A549 (cell line): ENCODE results near the gene CERKL. TPM values are rescaled to one million over a fixed set of nuclear protein-coding genes. Genes with fewer than 3 reads are reported as not detected.

Experiments
- ATAC-seq, 2 experiments: fragments of 200-7000 bp in 1 of 2; fragments of >200 bp in 1 of 2; cut with Nextera tagmentation in 1 of 2; cut with Tn5 transposase in 1 of 2; 3 replicates each; pipeline versions ENCODE4 v1.8.0 to v1.9.1; 2018 to 2020; ENCODE audit warnings: mild to moderate bottlenecking in 1 of 2, moderate library complexity in 1 of 2
- CTCF ChIA-PET: fragments of 300-600 bp; sonication (Branson Sonifier 250); formaldehyde crosslinking; extraction: SDS; loops from one replicate; lab custom pipeline; 2021; ENCODE audit warnings: antibody characterized with exemption, inconsistent platforms; lab: Yijun Ruan, JAX
- POLR2A ChIA-PET: fragments of 350-600 bp; formaldehyde crosslinking; extraction: SDS; loops from one replicate; lab custom pipeline; 2021; ENCODE audit warnings: antibody characterized with exemption, inconsistent platforms; lab: Yijun Ruan, JAX
- DNase-seq, 2 experiments: peaks; one replicate each; pipeline versions ENCODE4 v3.0.0 to v3.0.0-alpha.2; 2011 to 2016; ENCODE audit warnings: low read depth in 1 of 2, low spot score in 1 of 2
- FAIRE-seq: peaks from 2 replicates; lab custom pipeline; 2011; peaks lifted over from hg19 to GRCh38; lab: Jason Lieb, UNC
- H3K27ac ChIP-seq, 2 experiments: fragments of >200 bp; sonication (Bioruptor Twin); formaldehyde crosslinking; 3 replicates each; pipeline ENCODE4 v1.5.1; 2016 to 2017
- H3K4me1 ChIP-seq: fragments of >200 bp; sonication (Bioruptor Twin); formaldehyde crosslinking; 3 replicates; pipeline ENCODE4 v1.6.1; 2016
- H3K4me2 ChIP-seq: fragments of >200 bp; sonication (Bioruptor Twin); formaldehyde crosslinking; 3 replicates; pipeline ENCODE4 v1.6.1; 2016
- H3K4me3 ChIP-seq: fragments of >200 bp; sonication (Bioruptor Twin); formaldehyde crosslinking; 3 replicates; pipeline ENCODE4 v1.5.1; 2016
- H3K9me3 ChIP-seq: fragments of >200 bp; sonication (Bioruptor Twin); formaldehyde crosslinking; 3 replicates; pipeline ENCODE4 v1.6.1; 2016
- CBX2 ChIP-seq: fragments of 200-600 bp; sonication (generic); IDR thresholded peaks from 2 replicates; pipeline ENCODE4 v1.6.1; 2016; ENCODE audit warnings: low read depth, mild to moderate bottlenecking, borderline replicate concordance
- CEBPB ChIP-seq, 2 experiments: fragments of >200 bp in 1 of 2; sonication (Bioruptor Twin) in 1 of 2; formaldehyde crosslinking in 1 of 2; IDR thresholded peaks; 2 replicates each; pipeline ENCODE4 v1.6.1; 2012 to 2016
- E2F6 ChIP-seq: IDR thresholded peaks from 2 replicates; pipeline ENCODE4 v1.6.1; 2012; ENCODE audit warnings: low read depth, borderline replicate concordance
- EHMT2 ChIP-seq: fragments of 200-600 bp; sonication (generic); IDR thresholded peaks from 2 replicates; pipeline ENCODE4 v1.6.1; 2016; ENCODE audit warnings: antibody characterized with exemption, low read depth, mild to moderate bottlenecking, moderate library complexity
- FOSL2 ChIP-seq, 2 experiments: fragments of 450-650 bp in 1 of 2; fragments of >200 bp in 1 of 2; sonication (Bioruptor Twin) in 1 of 2; formaldehyde crosslinking; IDR thresholded peaks; 2 replicates each; pipeline versions ENCODE4 v1.5.0 to v1.6.1; 2016 to 2020; ENCODE audit warnings: mild to moderate bottlenecking in 1 of 2, moderate library complexity in 1 of 2
- HOXA7 ChIP-seq: fragments of 250-450 bp; sonication (Bioruptor Pico); IDR thresholded peaks from 2 replicates; pipeline ENCODE4 v1.5.0; 2020; ENCODE audit warnings: mild to moderate bottlenecking, moderate library complexity
- JUN ChIP-seq, 2 experiments: fragments of >200 bp; sonication (Bioruptor Twin); formaldehyde crosslinking; IDR thresholded peaks; 2 replicates in 1 of 2; 3 replicates in 1 of 2; pipeline ENCODE4 v1.6.1; 2016 to 2017
- JUNB ChIP-seq: fragments of >200 bp; sonication (Bioruptor Twin); formaldehyde crosslinking; IDR thresholded peaks from 2 replicates; pipeline ENCODE4 v1.6.1; 2016
- MAFK ChIP-seq: fragments of 450-650 bp; IDR thresholded peaks from 2 replicates; pipeline ENCODE4 v1.6.1; 2014; ENCODE audit not compliant: partially characterized antibody
- MAX ChIP-seq: IDR thresholded peaks from 2 replicates; pipeline ENCODE4 v1.6.1; 2012
- MAZ ChIP-seq: fragments of 150-350 bp; IDR thresholded peaks from 2 replicates; pipeline ENCODE4 v1.6.1; 2014; ENCODE audit warnings: antibody characterized with exemption, low read depth, low read length, borderline replicate concordance
- NR3C1 ChIP-seq: fragments of >200 bp; sonication (Bioruptor Twin); formaldehyde crosslinking; IDR thresholded peaks from 3 replicates; pipeline ENCODE4 v1.6.1; 2017
- PBX3 ChIP-seq: IDR thresholded peaks from 2 replicates; pipeline ENCODE4 v1.6.1; 2012
- PHF8 ChIP-seq: fragments of 200-600 bp; sonication (generic); IDR thresholded peaks from 2 replicates; pipeline ENCODE4 v1.6.1; 2016; ENCODE audit warnings: low read depth, mild to moderate bottlenecking, antibody characterized with exemption, moderate library complexity, borderline replicate concordance
- POLR2A ChIP-seq: IDR thresholded peaks from 2 replicates; pipeline ENCODE4 v1.6.1; 2012; ENCODE audit warnings: mild to moderate bottlenecking, low read length
- RAD21 ChIP-seq, 2 experiments: fragments of >200 bp in 1 of 2; sonication (Bioruptor Twin) in 1 of 2; formaldehyde crosslinking in 1 of 2; IDR thresholded peaks in 1 of 2; conservative IDR thresholded peaks in 1 of 2; 2 replicates in 1 of 2; 3 replicates in 1 of 2; pipeline ENCODE4 v1.6.1; 2012 to 2018; ENCODE audit warnings: inconsistent platforms in 1 of 2
- RARB ChIP-seq: fragments of 250-450 bp; sonication (Bioruptor Pico); IDR thresholded peaks from 2 replicates; pipeline ENCODE4 v1.8.0; 2021; ENCODE audit warnings: mild to moderate bottlenecking, moderate library complexity
- RNF2 ChIP-seq: fragments of 200-600 bp; sonication (generic); IDR thresholded peaks from 2 replicates; pipeline ENCODE4 v1.6.1; 2016; ENCODE audit warnings: low read depth, mild to moderate bottlenecking, antibody characterized with exemption, moderate library complexity, borderline replicate concordance
- SMC3 ChIP-seq: fragments of >200 bp; sonication (Bioruptor Twin); formaldehyde crosslinking; IDR thresholded peaks from 3 replicates; pipeline ENCODE4 v1.6.1; 2018; ENCODE audit warnings: inconsistent platforms
- TFCP2L1 ChIP-seq: fragments of 250-450 bp; sonication (Bioruptor Pico); IDR thresholded peaks from 2 replicates; pipeline ENCODE4 v1.5.0; 2021; ENCODE audit warnings: mild to moderate bottlenecking
- TP53 ChIP-seq: fragments of 250-450 bp; sonication (Bioruptor Pico); IDR thresholded peaks from 2 replicates; pipeline ENCODE4 v1.5.0; 2021; ENCODE audit warnings: mild to moderate bottlenecking, moderate library complexity
- ZC3H11A ChIP-seq: fragments of 450-650 bp; IDR thresholded peaks from 2 replicates; pipeline ENCODE4 v1.6.1; 2014; ENCODE audit warnings: antibody characterized with exemption, mild to moderate bottlenecking
- ZFP36 ChIP-seq: fragments of 450-650 bp; IDR thresholded peaks from 2 replicates; pipeline ENCODE4 v1.6.1; 2014; ENCODE audit warnings: borderline replicate concordance; ENCODE audit not compliant: partially characterized antibody
- ZNF302 ChIP-seq: fragments of 250-450 bp; sonication (Bioruptor Pico); IDR thresholded peaks from 2 replicates; pipeline ENCODE4 v1.9.0; 2021; ENCODE audit warnings: inconsistent platforms, mild to moderate bottlenecking, moderate library complexity
- WGBS: methylation state at CpG from one replicate; pipeline ENCODE4 v1.1.6; 2017; ENCODE audit errors: missing lambda C conversion rate; 5-methylcytosine and 5-hydroxymethylcytosine counted together
- polyA plus RNA-seq, 4 experiments: library from polyadenylated mRNA; depleted of rRNA in 3 of 4; stranded (reverse); fragments of >200 nt; fragmentation: RNase III in 1 of 4; extraction: RNeasy Plus Mini Kit Qiagen cat#74134 plus additional on column Dnase treatment in 1 of 4; gene quantifications; 2 replicates in 3 of 4; 3 replicates in 1 of 4; pipeline ENCODE4 v1.2.3, GENCODE V29; 2011 to 2017

The CERKL gene
- polyA plus RNA-seq, 2 of the 4 experiments (the other 2 are of a cell fraction) = 0.30 to 0.85 TPM

- H3K27ac ChIP-seq = no peak overlapping the region
- H3K4me1 ChIP-seq = no peaks in the 10 kb centered on the region
- no peak for FAIRE-seq
- H3K4me2 ChIP-seq = no peak overlapping the region
- DNase-seq = no peak
- CTCF ChIA-PET = no interaction called here
- no peak for ATAC-seq
- H3K9me3 ChIP-seq = no peaks in the 10 kb centered on the region
- no peak overlapping the region for H3K4me3 ChIP-seq
- POLR2A ChIA-PET = no interaction called here
- TF ChIP-seq E2F6 (no peak), FOSL2 (IDR thresholded peaks at IDR 0.05) (no peak), FOSL2 (CRISPR knock-in tag; IDR thresholded peaks at IDR 0.05) (0 out of 2 replicates have a peak, but pooled peaks have one; percentile 33)
- TF ChIP-seq, all 56 proteins: peak for 1
Observed at GRCh38 chr2:181623159-181623558, 33.7 kb downstream of the CERKL start.

GRCh38 chr2:181621779-181622490 lies 35.0 kb downstream of the CERKL start:
- 45% methylated on average over 3 of the region's 3 CpGs for WGBS
- TF ChIP-seq MAFK = no peak
- TF ChIP-seq JUN (IDR thresholded peaks at IDR 0.05) = no peak
- no peak for TF ChIP-seq JUNB
- no peak for TF ChIP-seq NR3C1
- TF ChIP-seq EHMT2 = no peak
- TF ChIP-seq RNF2 = no peak
- TF ChIP-seq TFCP2L1 = no peak
- no peak for TF ChIP-seq ZNF302 (CRISPR knock-in tag)
- TF ChIP-seq HOXA7 (CRISPR knock-in tag) = no peak
- TF ChIP-seq MAZ = no peak
- TF ChIP-seq TP53 (CRISPR knock-in tag) = no peak
- TF ChIP-seq ZFP36 = no peak
- TF ChIP-seq PBX3 = no peak
- TF ChIP-seq RAD21 (conservative IDR thresholded peaks at IDR 0.05 in 1 of 2, IDR thresholded peaks at IDR 0.05 in 1 of 2) = no peak
- TF ChIP-seq RARB (CRISPR knock-in tag) = no peak
- no peak for TF ChIP-seq MAX
- TF ChIP-seq CBX2 = no peak
- no peak for TF ChIP-seq CEBPB (IDR thresholded peaks at IDR 0.05)
- no peak for TF ChIP-seq SMC3

GRCh38 chr2:181619516-181619915 lies 37.4 kb downstream of the CERKL start:
- no peak for TF ChIP-seq ZC3H11A
- TF ChIP-seq PHF8 = no peak
- no peak for TF ChIP-seq POLR2A
- ChIA-PET POLR2A (no interaction called here), CTCF (no interaction called here)
- FAIRE-seq = no peak
- 41% methylated on average over 2 of the region's 2 CpGs for WGBS
- H3K4me2 ChIP-seq = no peak overlapping the region
- H3K4me1 ChIP-seq = no peaks in the 10 kb centered on the region
- DNase-seq = no peak
- H3K4me3 ChIP-seq = no peak overlapping the region
- H3K9me3 ChIP-seq = no peaks in the 10 kb centered on the region
- no peak overlapping the region for H3K27ac ChIP-seq
- no peak for ATAC-seq

More at GRCh38 chr2:181621779-181622490, 35.0 kb downstream of the CERKL start:
- DNase-seq = no peak
- H3K4me1 ChIP-seq = no peaks in the 10 kb centered on the region
- ATAC-seq = no peak
- no peak overlapping the region for H3K4me2 ChIP-seq
- H3K27ac ChIP-seq = no peak overlapping the region
- CTCF ChIA-PET = no interaction called here
- no peak overlapping the region for H3K4me3 ChIP-seq
- no peaks in the 10 kb centered on the region for H3K9me3 ChIP-seq
- POLR2A ChIA-PET = no interaction called here
- no peak for FAIRE-seq
